HG02981 (cell line): ENCODE data around the gene CDH4.

Experiments
- ATAC-seq: cut with Tn5 transposase; IDR thresholded peaks from one replicate; pipeline ENCODE4 v1.9.1; 2021; ENCODE audit warnings: mild to moderate bottlenecking, moderate library complexity; ENCODE audit not compliant: unreplicated experiment

CDH4 gene

GRCh38 chr20:61299618-61300017 is 47.6 kb downstream of the CDH4 start:
- ATAC-seq, result no peak

GRCh38 chr20:61300293-61300692 is 48.2 kb downstream of the CDH4 start:
- no peak for ATAC-seq

GRCh38 chr20:61300709-61301108 is 48.6 kb downstream of the CDH4 start:
- no peak for ATAC-seq

GRCh38 chr20:61301711-61302525 is 49.9 kb downstream of the CDH4 start:
- no peak for ATAC-seq

- no peak for ATAC-seq
These were observed 51.2 kb downstream of the CDH4 start for GRCh38 chr20:61303217-61303616.

GRCh38 chr20:61303675-61304074 is 51.6 kb downstream of the CDH4 start:
- no peak for ATAC-seq

- ATAC-seq, result no peak
These were observed 52.7 kb downstream of the CDH4 start for GRCh38 chr20:61304750-61305149.

GRCh38 chr20:61306937-61307475 is 54.9 kb downstream of the CDH4 start:
- no peak for ATAC-seq

GRCh38 chr20:61307686-61308476 is 55.8 kb downstream of the CDH4 start:
- ATAC-seq, result no peak

GRCh38 chr20:61308477-61308774 is 56.4 kb downstream of the CDH4 start:
- no peak for ATAC-seq

- ATAC-seq, result no peak
These were observed 58.9 kb downstream of the CDH4 start for GRCh38 chr20:61310954-61311353.

- no peak for ATAC-seq
These were observed 59.8 kb downstream of the CDH4 start for GRCh38 chr20:61311656-61312387.

GRCh38 chr20:61312925-61313324 is 60.9 kb downstream of the CDH4 start:
- no peak for ATAC-seq

GRCh38 chr20:61313396-61313795 is 61.3 kb downstream of the CDH4 start:
- ATAC-seq, result no peak

- no peak for ATAC-seq
These were observed 62.4 kb downstream of the CDH4 start for GRCh38 chr20:61314326-61315010.

GRCh38 chr20:61315319-61315718 is 63.3 kb downstream of the CDH4 start:
- ATAC-seq, result no peak

- ATAC-seq, result no peak
These were observed 64.3 kb downstream of the CDH4 start for GRCh38 chr20:61316346-61316745.

- no peak for ATAC-seq
These were observed 66.0 kb downstream of the CDH4 start for GRCh38 chr20:61317966-61318530.

GRCh38 chr20:61320691-61321425 is 68.8 kb downstream of the CDH4 start:
- no peak for ATAC-seq

- ATAC-seq, result no peak
These were observed 69.4 kb downstream of the CDH4 start for GRCh38 chr20:61321481-61321880.
